ENCODE measurements around the gene AAGAB. TPM values are rescaled to one million over a fixed set of nuclear protein-coding genes. Genes with fewer than 3 reads are reported as not detected.
"Not testable (repeated sequence)": the region's sequence is repeated elsewhere in the genome, so short reads cannot be mapped to it uniquely, and the experiment has no call there.

The AAGAB gene
- total RNA-seq, 1 experiment from 2014 or later: 30.5 TPM

DNA sequence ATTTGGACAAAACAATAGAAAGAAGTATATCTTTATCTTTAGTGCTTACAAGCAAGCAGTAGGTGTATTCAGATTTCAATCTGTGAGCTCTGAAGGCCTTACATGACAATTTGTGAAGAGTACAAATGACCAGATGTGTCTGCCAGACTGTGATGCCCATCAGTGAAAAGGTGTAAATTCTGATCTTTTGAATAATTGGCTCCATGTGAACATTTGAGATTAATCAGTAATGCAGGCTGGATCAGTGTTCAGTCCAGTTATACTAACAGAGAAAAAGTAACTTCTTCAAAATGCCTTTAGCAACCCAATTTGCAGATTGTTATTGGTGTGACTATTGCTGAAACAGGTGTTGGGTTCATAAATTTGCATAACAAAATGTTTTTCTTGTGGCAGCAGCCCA, 5.3 kb upstream of the AAGAB start:
- Histone ChIP-seq H3K9me3 (ENCODE audit: low read length) (no peaks in the 10 kb centered on the region), H3K36me3 (ENCODE audit: low read depth, low read length) (no peaks in the 10 kb centered on the region), H3K4me3 (ENCODE audit: low read length) (no peak overlapping the region), H3K27me3 (ENCODE audit: low read length) (no peaks in the 10 kb centered on the region), H3K9me2 (replicated peaks; ENCODE audit: low read length) (no peaks in the 10 kb centered on the region), H2AFZ (ENCODE audit: low read length) (no peak overlapping the region), H3F3A (ENCODE audit: low read length, unreplicated experiment) (no peaks in the 10 kb centered on the region), H3K4me2 (ENCODE audit: low read length) (no peak overlapping the region), H3K4me1 (ENCODE audit: insufficient read depth, low read length) (peaks cover 5% of the 10 kb centered on the region; the same call in 1 of the 2 replicates), H3K27ac (ENCODE audit: low read length) (no peak overlapping the region), H3K79me2 (ENCODE audit: low read length) (no peaks in the 10 kb centered on the region), H3K9ac (ENCODE audit: low read length) (no peak overlapping the region), H4K20me1 (ENCODE audit: low read length) (no peaks in the 10 kb centered on the region)
- DNase-seq (no peak), ATAC-seq (no peak)
- TF ChIP-seq, protein P1, sequence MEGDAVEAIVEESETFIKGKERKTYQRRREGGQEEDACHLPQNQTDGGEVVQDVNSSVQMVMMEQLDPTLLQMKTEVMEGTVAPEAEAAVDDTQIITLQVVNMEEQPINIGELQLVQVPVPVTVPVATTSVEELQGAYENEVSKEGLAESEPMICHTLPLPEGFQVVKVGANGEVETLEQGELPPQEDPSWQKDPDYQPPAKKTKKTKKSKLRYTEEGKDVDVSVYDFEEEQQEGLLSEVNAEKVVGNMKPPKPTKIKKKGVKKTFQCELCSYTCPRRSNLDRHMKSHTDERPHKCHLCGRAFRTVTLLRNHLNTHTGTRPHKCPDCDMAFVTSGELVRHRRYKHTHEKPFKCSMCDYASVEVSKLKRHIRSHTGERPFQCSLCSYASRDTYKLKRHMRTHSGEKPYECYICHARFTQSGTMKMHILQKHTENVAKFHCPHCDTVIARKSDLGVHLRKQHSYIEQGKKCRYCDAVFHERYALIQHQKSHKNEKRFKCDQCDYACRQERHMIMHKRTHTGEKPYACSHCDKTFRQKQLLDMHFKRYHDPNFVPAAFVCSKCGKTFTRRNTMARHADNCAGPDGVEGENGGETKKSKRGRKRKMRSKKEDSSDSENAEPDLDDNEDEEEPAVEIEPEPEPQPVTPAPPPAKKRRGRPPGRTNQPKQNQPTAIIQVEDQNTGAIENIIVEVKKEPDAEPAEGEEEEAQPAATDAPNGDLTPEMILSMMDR (conservative IDR thresholded peaks at IDR 0.05; ENCODE audit: low read depth, low read length): no peak
- TF ChIP-seq EZH2phosphoT487 (IDR thresholded peaks at IDR 0.05; ENCODE audit: borderline replicate concordance, low read length): no peak
- no peak for TF ChIP-seq EZH2 (IDR thresholded peaks at IDR 0.05; ENCODE audit: low read length, unreplicated experiment)
- BruUV-seq (replicated peaks): no TSS peak
- POLR2A ChIA-PET (ENCODE audit: unreplicated experiment): no interaction called here
- CTCF ChIA-PET: no interaction called here
- intact Hi-C loops (cut with micrococcal nuclease): no loop called here

DNA sequence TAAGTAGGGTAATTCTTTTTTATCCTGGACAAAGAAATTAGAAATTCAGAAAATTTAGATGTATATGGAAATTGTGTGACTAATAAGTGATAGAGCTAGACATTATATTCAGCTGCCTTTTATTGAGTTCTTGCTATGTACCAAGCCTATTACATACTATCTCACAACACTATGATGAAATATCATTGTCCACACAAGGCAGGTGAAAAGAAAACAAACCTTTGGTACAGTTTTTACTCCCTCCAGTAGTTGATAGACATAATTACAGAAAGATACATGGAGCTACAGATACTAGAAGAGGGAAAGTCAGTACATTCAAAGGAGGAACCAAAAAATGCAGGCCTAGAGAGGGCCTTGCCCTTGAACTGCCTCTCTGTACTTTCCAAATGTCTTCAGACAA, 4.9 kb upstream of the AAGAB start:
- Histone ChIP-seq H3K27me3 (ENCODE audit: low read length) (no peaks in the 10 kb centered on the region), H2AFZ (ENCODE audit: low read length) (no peak overlapping the region), H3K9me2 (replicated peaks; ENCODE audit: low read length) (no peaks in the 10 kb centered on the region), H3F3A (ENCODE audit: low read length, unreplicated experiment) (no peaks in the 10 kb centered on the region), H3K27ac (ENCODE audit: low read length) (no peak overlapping the region), H3K4me2 (ENCODE audit: low read length) (no peak overlapping the region), H3K36me3 (ENCODE audit: low read depth, low read length) (no peaks in the 10 kb centered on the region), H3K9me3 (ENCODE audit: low read length) (no peaks in the 10 kb centered on the region), H3K9ac (ENCODE audit: low read length) (no peak overlapping the region), H3K4me1 (ENCODE audit: insufficient read depth, low read length) (peaks cover 5% of the 10 kb centered on the region; the same call in 1 of the 2 replicates), H3K4me3 (ENCODE audit: low read length) (no peak overlapping the region), H3K79me2 (ENCODE audit: low read length) (no peaks in the 10 kb centered on the region), H4K20me1 (ENCODE audit: low read length) (no peaks in the 10 kb centered on the region)
- BruUV-seq (replicated peaks): no TSS peak
- intact Hi-C loops (cut with micrococcal nuclease): no loop called here
- ChIA-PET POLR2A (ENCODE audit: unreplicated experiment) (interaction anchor here (0.7 kb wide), 1 partner anchor 14 kb away, joined by 3 read pairs; no protein-coding TSS in a partner anchor), CTCF (no interaction called here)
- ATAC-seq (no peak), DNase-seq (no peak)
- TF ChIP-seq, protein P1 (conservative IDR thresholded peaks at IDR 0.05; ENCODE audit: low read depth, low read length): no peak
- TF ChIP-seq EZH2phosphoT487 (IDR thresholded peaks at IDR 0.05; ENCODE audit: borderline replicate concordance, low read length) (no peak), EZH2 (IDR thresholded peaks at IDR 0.05; ENCODE audit: low read length, unreplicated experiment) (no peak)

DNA sequence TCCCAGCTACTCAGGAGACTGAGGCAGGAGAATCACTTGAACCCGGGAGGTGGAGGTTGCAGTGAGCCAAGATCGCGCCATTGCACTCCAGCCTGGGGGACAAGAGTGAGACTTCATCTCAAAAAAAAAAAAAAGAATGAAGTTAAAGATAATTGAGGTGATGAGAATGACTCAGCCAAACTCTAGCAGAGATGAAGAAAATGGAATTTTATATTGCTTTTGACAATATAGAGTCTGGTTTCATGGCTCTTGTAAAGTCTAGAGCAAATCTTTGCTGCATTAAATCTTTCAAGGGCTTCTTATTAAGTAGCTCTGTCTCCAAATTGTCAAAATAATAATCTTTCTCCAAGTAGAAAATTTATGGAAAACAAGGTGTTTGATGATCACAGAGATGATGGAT, 4.0 kb upstream of the AAGAB start:
- H3K9ac ChIP-seq (ENCODE audit: low read length); H3K4me3 ChIP-seq (ENCODE audit: low read length); H3K4me1 ChIP-seq (ENCODE audit: insufficient read depth, low read length); H3K27me3 ChIP-seq (ENCODE audit: low read length); H3K79me2 ChIP-seq (ENCODE audit: low read length); DNase-seq; H4K20me1 ChIP-seq (ENCODE audit: low read length); intact Hi-C loops (cut with micrococcal nuclease); H3F3A ChIP-seq (ENCODE audit: low read length, unreplicated experiment); H3K9me3 ChIP-seq (ENCODE audit: low read length); H3K36me3 ChIP-seq (ENCODE audit: low read depth, low read length); BruUV-seq (replicated peaks); H3K27ac ChIP-seq (ENCODE audit: low read length); POLR2A ChIA-PET (ENCODE audit: unreplicated experiment); H3K4me2 ChIP-seq (ENCODE audit: low read length); CTCF ChIA-PET; H2AFZ ChIP-seq (ENCODE audit: low read length); ATAC-seq; H3K9me2 ChIP-seq (replicated peaks; ENCODE audit: low read length): not testable (repeated sequence)

All from PC-3 (cell line).